Uterus (tissue), 2 donors: Measurements from ENCODE around the gene ANKRD13C.

Source experiments
- CTCF ChIP-seq, 4 experiments: fragments of 200-600 bp in 2 of 4; fragments of 450-650 bp in 2 of 4; sonication (generic) in 2 of 4; IDR thresholded peaks; one replicate each; pipeline ENCODE4 v1.5.1; 2016 to 2019; ENCODE audit warnings: antibody characterized with exemption in 4 of 4, mild to moderate bottlenecking in 2 of 4, moderate library complexity in 1 of 4
- POLR2A ChIP-seq, 2 donors: fragments of 450-650 bp; IDR thresholded peaks; one replicate each; pipeline ENCODE4 v1.6.1; 2016; ENCODE audit warnings: antibody characterized with exemption in 2 of 2, mild to moderate bottlenecking in 1 of 2, moderate library complexity in 1 of 2

- TF ChIP-seq CTCF (IDR thresholded peaks at IDR 0.05): no peak
- TF ChIP-seq POLR2A (IDR thresholded peaks at IDR 0.05): no peak
Observed at GRCh38 chr1:70247768-70248167, 106.8 kb downstream of the ANKRD13C start.
